OCI-LY1 (cell line): ENCODE measurements around the gene AMDHD1.

Experiments used
- H2AFZ ChIP-seq: fragments of 200-600 bp; sonication (generic), shearing (Covaris generic); 2 replicates; pipeline ENCODE4 v1.6.0; 2014; ENCODE audit warnings: antibody characterized with exemption, mild to moderate bottlenecking, low read length
- H3F3A ChIP-seq: fragments of 200-600 bp; sonication (generic), shearing (Covaris generic); 2 replicates; pipeline ENCODE4 v1.6.0; 2014; ENCODE audit warnings: mild to moderate bottlenecking, antibody characterized with exemption, low read length, moderate library complexity; ENCODE audit not compliant: insufficient read depth
- H3K27ac ChIP-seq: fragments of 200-600 bp; sonication (generic); 2 replicates; pipeline ENCODE4 v1.5.1; 2014; ENCODE audit warnings: low read length, mixed run types, mild to moderate bottlenecking, low read depth; ENCODE audit not compliant: poor library complexity, severe bottlenecking
- H3K27me3 ChIP-seq: fragments of 200-600 bp; sonication (generic); 2 replicates; pipeline ENCODE4 v1.6.0; 2014; ENCODE audit warnings: antibody characterized with exemption, mild to moderate bottlenecking, low read length, moderate library complexity; ENCODE audit not compliant: insufficient read depth
- H3K36me3 ChIP-seq: fragments of 200-600 bp; sonication (generic); 2 replicates; pipeline ENCODE4 v1.6.1; 2014; ENCODE audit warnings: mild to moderate bottlenecking, antibody characterized with exemption, low read length, moderate library complexity, mixed read lengths; ENCODE audit not compliant: insufficient read depth
- H3K4me1 ChIP-seq: fragments of 200-600 bp; sonication (generic); 2 replicates; pipeline ENCODE4 v1.5.1; 2014; ENCODE audit warnings: mild to moderate bottlenecking, low read length, moderate library complexity; ENCODE audit not compliant: insufficient read depth, severe bottlenecking
- H3K4me2 ChIP-seq: fragments of 200-600 bp; sonication (generic), shearing (Covaris generic); 2 replicates; pipeline ENCODE4 v1.6.1; 2014; ENCODE audit warnings: low read length
- H3K4me3 ChIP-seq: fragments of 200-600 bp; sonication (generic); 2 replicates; pipeline ENCODE4 v1.5.1; 2014; ENCODE audit warnings: low read length, low read depth, mild to moderate bottlenecking, mixed read lengths; ENCODE audit not compliant: poor library complexity, severe bottlenecking
- H3K79me2 ChIP-seq: fragments of 200-600 bp; shearing (Covaris generic); 2 replicates; pipeline ENCODE4 v1.6.1; 2016; ENCODE audit warnings: mixed run types, low read length, mixed read lengths; ENCODE audit not compliant: insufficient read depth
- H3K9ac ChIP-seq: fragments of 200-600 bp; sonication (generic), shearing (Covaris generic); 2 replicates; pipeline ENCODE4 v1.6.1; 2014; ENCODE audit warnings: mild to moderate bottlenecking, low read length, mixed read lengths
- H3K9me2 ChIP-seq: fragments of 200-600 bp; sonication (generic), shearing (Covaris generic); 2 replicates; pipeline ENCODE4 v1.6.1; 2014; ENCODE audit warnings: low read depth, mild to moderate bottlenecking, low read length, mixed read lengths
- H3K9me3 ChIP-seq: fragments of 200-600 bp; shearing (Covaris generic); 2 replicates; pipeline ENCODE4 v1.6.1; 2014; ENCODE audit warnings: low read length, mixed read lengths
- H4K20me1 ChIP-seq: fragments of 200-600 bp; sonication (generic), shearing (Covaris generic); 2 replicates; pipeline ENCODE4 v1.6.0; 2016; ENCODE audit warnings: mild to moderate bottlenecking, low read length; ENCODE audit not compliant: insufficient read depth
- CTCF ChIP-seq: fragments of 200-600 bp; sonication (generic), shearing (Covaris generic); IDR thresholded peaks from 2 replicates; pipeline ENCODE4 v1.5.1; 2017; ENCODE audit warnings: mild to moderate bottlenecking, antibody characterized with exemption, low read length, moderate library complexity, mixed read lengths
- EZH2 ChIP-seq: fragments of 200-600 bp; sonication (generic), shearing (Covaris generic); IDR thresholded peaks from 2 replicates; pipeline ENCODE4 v1.8.0; 2017; ENCODE audit warnings: borderline replicate concordance, mixed run types, mild to moderate bottlenecking, antibody characterized with exemption, low read length, moderate library complexity, mixed read lengths

Gene AMDHD1

GRCh38 chr12:95994476-95994875 is 51.3 kb downstream of the AMDHD1 start:
- no peak overlapping the region for H3K4me3 ChIP-seq
- no peaks in the 10 kb centered on the region for H3K9me3 ChIP-seq
- H3K9ac ChIP-seq = no peak overlapping the region
- H3F3A ChIP-seq = no peaks in the 10 kb centered on the region
- H3K79me2 ChIP-seq = no peaks in the 10 kb centered on the region
- H3K9me2 ChIP-seq = no peaks in the 10 kb centered on the region
- H4K20me1 ChIP-seq = no peaks in the 10 kb centered on the region
- no peak overlapping the region for H2AFZ ChIP-seq
- H3K4me1 ChIP-seq = no peaks in the 10 kb centered on the region
- TF ChIP-seq EZH2 (no peak), CTCF (no peak)
- H3K27me3 ChIP-seq = no peaks in the 10 kb centered on the region
- no peaks in the 10 kb centered on the region for H3K36me3 ChIP-seq
- H3K27ac ChIP-seq = no peak overlapping the region
- H3K4me2 ChIP-seq = no peak overlapping the region

GRCh38 chr12:95995238-95996031 is 52.3 kb downstream of the AMDHD1 start:
- Histone ChIP-seq H3K4me3 (no peak overlapping the region), H3F3A (no peaks in the 10 kb centered on the region), H3K9me2 (no peaks in the 10 kb centered on the region), H3K36me3 (no peaks in the 10 kb centered on the region), H3K79me2 (no peaks in the 10 kb centered on the region), H3K9ac (no peak overlapping the region), H3K27ac (no peak overlapping the region), H2AFZ (no peak overlapping the region), H3K9me3 (no peaks in the 10 kb centered on the region), H3K4me2 (no peak overlapping the region), H3K4me1 (no peaks in the 10 kb centered on the region), H3K27me3 (no peaks in the 10 kb centered on the region), H4K20me1 (no peaks in the 10 kb centered on the region)
- no peak for TF ChIP-seq CTCF
- no peak for TF ChIP-seq EZH2

- Histone ChIP-seq H4K20me1 (no peaks in the 10 kb centered on the region), H3K27me3 (no peaks in the 10 kb centered on the region), H3F3A (no peaks in the 10 kb centered on the region), H3K4me1 (no peaks in the 10 kb centered on the region), H3K4me2 (no peak within 1 kb of the TSS), H3K9ac (no peak within 1 kb of the TSS), H3K9me3 (no peaks in the 10 kb centered on the region), H2AFZ (no peak within 1 kb of the TSS), H3K36me3 (peaks cover 4% of the 10 kb centered on the region; the same call in 1 of the 2 replicates), H3K79me2 (no peaks in the 10 kb centered on the region), H3K4me3 (no peak within 1 kb of the TSS), H3K9me2 (no peaks in the 10 kb centered on the region), H3K27ac (no peak within 1 kb of the TSS)
- TF ChIP-seq CTCF (no peak), EZH2 (no peak)
Observed at GRCh38 chr12:95996034-95996658, 53.0 kb downstream of the AMDHD1 start, which contains the start of gene HAL. Gene HAL (minus strand): TSS chr12:95996344. CDS start chr12:95995910, 434 bp downstream.
